HG03135 (cell line): ENCODE data around the gene PRCP.
A peak's percentile ranks its signal among the peaks of the same experiment; 100 is the strongest.

Experiments used
- ATAC-seq: cut with Tn5 transposase; IDR thresholded peaks from one replicate; pipeline ENCODE4 v1.9.1; 2021; ENCODE audit warnings: mild to moderate bottlenecking, moderate library complexity; ENCODE audit not compliant: unreplicated experiment

Gene PRCP

DNA sequence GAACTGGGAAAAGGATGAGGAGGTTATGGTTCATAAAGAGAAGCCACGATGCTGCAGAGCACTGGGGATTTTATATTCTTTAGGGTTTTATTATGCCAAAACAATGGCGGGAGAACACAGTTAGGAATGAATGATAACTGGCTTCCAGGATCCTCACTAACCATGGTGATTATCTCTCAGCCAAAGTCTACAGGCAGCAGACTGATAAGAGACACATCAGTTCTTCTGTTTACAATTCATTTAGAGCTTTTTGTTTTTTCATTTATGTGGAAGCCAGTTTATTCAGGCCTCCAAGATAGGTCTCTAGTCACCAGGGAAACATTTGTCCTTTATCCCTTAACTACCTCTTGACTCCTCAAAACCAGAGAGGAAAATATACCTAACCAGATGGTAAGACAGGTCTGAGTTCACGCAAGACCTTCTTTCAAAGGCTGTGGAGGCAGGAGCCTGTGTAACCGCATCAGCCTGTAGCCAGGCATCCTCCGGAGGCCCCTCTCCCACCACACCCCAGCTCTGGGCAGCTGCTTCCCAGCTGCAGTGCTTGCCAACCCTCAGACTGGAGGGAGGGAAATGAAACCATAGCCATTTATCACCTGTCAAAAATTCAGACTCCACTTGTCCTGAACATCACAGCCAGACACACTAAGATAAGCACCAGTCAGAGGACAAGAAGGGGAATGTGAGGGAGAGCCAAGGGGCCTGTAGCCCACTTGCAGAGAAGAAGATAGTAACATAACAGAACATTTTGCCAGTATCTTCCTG is 109.3 kb downstream of the PRCP start:
- ATAC-seq: no peak

DNA sequence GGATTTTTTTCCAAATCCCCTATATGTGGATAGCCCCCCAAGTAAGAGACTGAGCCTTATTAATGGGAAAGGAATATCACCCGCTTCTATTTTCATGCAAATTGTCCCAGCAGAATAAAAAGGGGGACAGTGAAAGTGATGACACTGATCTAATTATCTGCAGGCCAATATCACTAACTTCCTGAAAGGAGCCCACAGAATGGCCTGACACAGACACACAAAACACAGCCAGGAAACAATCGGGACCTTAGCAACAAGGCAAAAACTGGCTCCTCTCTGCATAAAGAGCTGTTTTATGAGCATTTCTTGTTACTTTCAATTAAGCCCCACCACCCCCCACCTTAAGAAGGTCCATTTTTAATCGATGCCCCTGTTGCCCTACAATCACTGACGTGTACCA is 112.2 kb downstream of the PRCP start:
- ATAC-seq: no peak

DNA sequence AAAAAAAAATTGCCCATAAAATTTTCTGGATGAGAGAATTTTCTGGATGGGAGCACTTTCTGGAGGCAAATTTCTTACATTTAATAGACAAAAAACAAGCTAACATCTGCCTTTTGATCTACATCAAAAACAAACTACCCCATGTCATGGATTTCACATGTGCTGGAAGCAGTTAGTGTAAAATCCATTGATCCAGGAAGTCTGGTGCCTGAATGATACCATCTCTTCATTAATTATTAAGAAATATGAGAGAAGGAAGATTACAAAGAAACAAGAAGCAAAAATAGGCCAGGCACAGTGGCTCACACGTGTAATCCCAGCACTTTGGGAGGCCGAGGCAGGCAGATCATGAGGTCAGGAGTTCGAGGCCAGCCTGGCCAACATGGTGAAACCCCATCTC is 113.4 kb downstream of the PRCP start:
- no peak for ATAC-seq

DNA sequence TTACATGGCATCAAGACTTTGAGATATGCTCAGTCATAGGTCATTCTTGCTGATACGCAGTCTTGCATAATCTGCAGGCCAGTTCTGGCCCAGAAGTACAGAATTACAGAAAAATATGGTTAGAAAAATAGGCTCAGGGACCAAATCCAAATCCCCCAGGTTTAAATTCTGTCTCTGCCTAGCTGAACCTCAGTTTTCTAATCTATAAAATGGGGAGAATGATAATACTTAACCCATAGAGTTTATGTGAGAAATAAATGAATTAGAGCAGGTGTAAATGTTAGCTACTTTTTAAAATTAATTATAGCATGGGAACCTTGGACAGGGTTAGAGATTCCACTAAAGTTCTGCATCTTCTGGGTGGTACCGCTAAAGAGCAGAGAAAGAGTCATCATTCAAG is 114.2 kb downstream of the PRCP start:
- ATAC-seq: no peak

DNA sequence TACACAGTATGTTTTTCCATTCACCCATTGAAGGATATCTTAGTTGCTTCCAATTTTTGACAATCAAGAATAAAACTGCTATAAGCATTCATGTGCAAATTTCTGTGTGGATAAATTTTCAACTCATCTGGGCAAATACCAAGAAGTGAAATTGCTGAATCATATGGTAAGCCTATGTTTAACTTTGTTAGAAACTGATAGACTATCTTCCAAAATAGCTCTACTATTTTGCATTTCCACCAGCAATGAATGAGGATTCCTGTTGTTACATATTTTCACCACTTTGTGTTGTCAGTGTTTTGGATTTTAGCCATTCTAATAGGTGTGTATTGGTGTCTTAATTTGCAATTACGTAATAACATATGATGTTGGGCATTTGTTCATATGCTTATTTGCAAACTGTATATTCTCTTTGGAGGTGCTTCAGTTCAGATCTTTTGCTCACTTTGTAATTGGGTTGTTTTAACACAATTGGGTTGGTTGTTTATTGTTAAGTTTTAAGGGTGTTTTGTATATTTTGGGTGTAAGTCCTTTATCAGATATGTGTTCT is 117.3 kb downstream of the PRCP start:
- no peak for ATAC-seq

DNA sequence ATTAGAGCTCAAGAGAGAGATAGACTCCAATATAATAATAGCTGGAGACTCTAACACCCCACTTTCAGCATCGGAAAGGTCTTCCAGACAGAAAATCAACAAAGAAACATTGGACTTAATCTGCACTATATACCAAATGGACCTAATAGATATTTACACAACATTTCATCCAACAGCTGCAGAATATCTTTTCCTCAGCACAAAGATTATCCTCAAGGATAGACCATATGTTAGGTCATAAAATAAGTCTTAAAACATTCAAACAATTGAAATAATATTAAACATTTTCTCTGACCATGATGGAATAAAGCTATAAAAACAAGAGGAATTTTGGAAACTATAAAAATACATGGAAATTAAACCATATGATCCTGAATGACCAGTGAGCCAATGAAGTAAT is 121.5 kb downstream of the PRCP start:
- ATAC-seq: no peak

DNA sequence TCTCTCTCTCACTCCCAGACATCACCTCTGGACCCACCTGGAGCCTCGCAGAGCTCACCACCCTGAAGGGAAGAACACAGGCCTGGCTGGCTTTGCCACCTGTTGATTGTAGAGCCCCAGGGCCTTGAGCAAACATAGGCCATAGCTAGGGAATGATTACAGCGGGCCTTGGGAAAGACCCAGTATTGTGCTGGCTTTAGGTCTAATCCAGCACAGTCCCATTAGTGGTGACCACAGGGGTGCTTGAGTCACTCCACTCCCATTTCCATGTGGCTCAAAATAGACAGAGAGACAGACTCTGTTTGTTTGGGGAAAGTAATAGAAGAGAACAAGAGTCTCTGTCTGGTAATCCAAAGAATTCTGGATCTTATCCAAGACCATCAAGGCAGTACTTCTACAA is 123.9 kb downstream of the PRCP start:
- no peak for ATAC-seq

DNA sequence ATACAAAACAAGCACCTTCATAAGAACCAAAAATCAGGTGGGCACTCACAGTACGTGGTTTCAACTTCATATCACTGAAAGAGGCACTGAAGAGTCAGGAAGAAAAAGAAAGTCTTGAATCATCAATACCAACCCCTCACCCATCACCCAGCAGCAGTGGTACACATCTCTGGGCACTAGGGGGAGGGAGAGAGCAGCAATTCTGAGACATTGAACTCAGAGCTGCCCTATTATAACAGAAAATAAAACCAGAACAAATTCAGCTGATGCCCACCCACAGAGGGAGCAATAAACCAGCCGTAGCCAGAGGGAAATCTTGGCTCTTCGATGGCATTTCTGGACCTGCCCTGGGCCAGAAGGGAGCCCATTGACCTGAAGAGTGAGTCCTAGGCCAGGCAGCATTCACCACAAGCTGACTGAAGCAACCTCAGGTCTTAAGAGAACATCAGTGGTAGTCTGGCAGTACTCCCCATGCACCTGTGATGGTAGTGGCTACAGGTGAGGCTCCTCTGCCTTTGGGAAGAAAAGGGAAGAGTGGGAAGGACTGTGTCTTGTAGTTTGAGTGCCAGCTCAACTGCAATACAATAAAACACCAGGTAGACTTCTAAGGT is 124.4 kb downstream of the PRCP start:
- ATAC-seq: peak; percentile 98

DNA sequence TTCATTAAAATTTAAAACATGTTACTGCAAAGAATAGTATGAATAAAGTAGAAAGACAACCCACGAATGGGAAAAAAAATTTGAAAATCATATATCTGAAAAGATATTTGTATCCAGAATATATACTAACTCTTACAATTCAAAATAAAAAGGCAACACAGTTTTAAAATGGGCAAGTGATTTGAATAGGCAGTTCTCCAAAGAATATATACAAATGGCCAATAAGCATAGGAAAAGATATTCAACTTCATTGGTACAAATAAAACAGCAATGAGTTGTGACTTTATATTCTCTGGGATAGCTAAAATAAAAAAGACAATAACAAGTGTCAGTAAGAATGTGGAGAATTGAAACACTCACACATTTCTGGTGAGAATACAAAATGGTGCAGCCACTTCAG is 125.0 kb downstream of the PRCP start:
- ATAC-seq: no peak
